Glutamatergic neuron (in vitro differentiated cells): ENCODE data around the gene STK4. TPM values are rescaled to one million over a fixed set of nuclear protein-coding genes. Genes with fewer than 3 reads are reported as not detected.

Source experiments
- DNase-seq: peaks from one replicate; pipeline ENCODE4 v3.0.0; 2022
- H3K27ac Mint-ChIP-seq: one replicate; pipeline ENCODE4 v1.8.0; 2020; ENCODE audit warnings: mild to moderate bottlenecking, mixed read lengths, inconsistent platforms; ENCODE audit not compliant: unreplicated experiment
- H3K27me3 Mint-ChIP-seq: one replicate; pipeline ENCODE4 v1.8.0; 2020; ENCODE audit warnings: mild to moderate bottlenecking, moderate library complexity, mixed read lengths, inconsistent platforms; ENCODE audit not compliant: unreplicated experiment
- H3K36me3 Mint-ChIP-seq: one replicate; pipeline ENCODE4 v1.8.0; 2020; ENCODE audit warnings: mild to moderate bottlenecking, mixed read lengths, inconsistent platforms; ENCODE audit not compliant: unreplicated experiment
- H3K4me1 Mint-ChIP-seq: one replicate; pipeline ENCODE4 v1.8.0; 2020; ENCODE audit warnings: mild to moderate bottlenecking, low read depth, mixed read lengths, inconsistent platforms; ENCODE audit not compliant: unreplicated experiment
- H3K4me3 Mint-ChIP-seq: one replicate; pipeline ENCODE4 v1.8.0; 2020; ENCODE audit warnings: mild to moderate bottlenecking, mixed read lengths, inconsistent platforms; ENCODE audit not compliant: unreplicated experiment
- H3K9me3 Mint-ChIP-seq: one replicate; pipeline ENCODE4 v1.8.0; 2020; ENCODE audit warnings: mild to moderate bottlenecking, moderate library complexity, mixed read lengths, inconsistent platforms; ENCODE audit not compliant: unreplicated experiment
- total RNA-seq: library from RNA; stranded (reverse); fragmentation: NEBNext Ultra II Directional; extraction: Animal tissue kit (Norgen Biotek cat#: 25700); gene quantifications from one replicate; pipeline ENCODE4 v1.2.1, GENCODE V29; 2021; ENCODE audit not compliant: unreplicated experiment
- TF ChIP-seq, protein P1 (sequence below): fragments of 200-600 bp; sonication (generic); IDR thresholded peaks from one replicate; pipeline ENCODE4 v1.5.0; 2021; ENCODE audit not compliant: partially characterized antibody, unreplicated experiment

Gene STK4
- total RNA-seq, 1 donor from 2014 or later = 32.6 TPM

DNA sequence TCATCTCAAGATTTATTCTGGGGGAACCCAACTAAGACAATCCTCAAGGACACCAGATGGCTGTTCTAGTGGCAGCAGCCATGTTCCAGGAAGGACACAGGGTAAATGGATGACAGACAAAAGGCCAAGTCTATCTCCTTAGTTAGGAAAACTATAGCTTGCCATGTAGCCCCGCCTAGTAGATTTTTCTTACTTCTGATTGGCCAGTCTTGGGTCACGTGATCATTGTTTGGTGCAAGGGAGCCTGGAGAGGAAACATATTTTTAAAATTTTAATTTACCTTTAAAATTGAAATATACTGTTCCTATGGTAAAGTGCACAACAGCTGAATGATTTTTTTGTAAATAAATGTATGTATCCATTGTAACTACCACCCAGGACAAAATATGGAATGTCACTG lies 139.0 kb downstream of the STK4 start:
- H3K27me3 Mint-ChIP-seq = peaks cover 8% of the 10 kb centered on the region
- TF ChIP-seq, protein P1, sequence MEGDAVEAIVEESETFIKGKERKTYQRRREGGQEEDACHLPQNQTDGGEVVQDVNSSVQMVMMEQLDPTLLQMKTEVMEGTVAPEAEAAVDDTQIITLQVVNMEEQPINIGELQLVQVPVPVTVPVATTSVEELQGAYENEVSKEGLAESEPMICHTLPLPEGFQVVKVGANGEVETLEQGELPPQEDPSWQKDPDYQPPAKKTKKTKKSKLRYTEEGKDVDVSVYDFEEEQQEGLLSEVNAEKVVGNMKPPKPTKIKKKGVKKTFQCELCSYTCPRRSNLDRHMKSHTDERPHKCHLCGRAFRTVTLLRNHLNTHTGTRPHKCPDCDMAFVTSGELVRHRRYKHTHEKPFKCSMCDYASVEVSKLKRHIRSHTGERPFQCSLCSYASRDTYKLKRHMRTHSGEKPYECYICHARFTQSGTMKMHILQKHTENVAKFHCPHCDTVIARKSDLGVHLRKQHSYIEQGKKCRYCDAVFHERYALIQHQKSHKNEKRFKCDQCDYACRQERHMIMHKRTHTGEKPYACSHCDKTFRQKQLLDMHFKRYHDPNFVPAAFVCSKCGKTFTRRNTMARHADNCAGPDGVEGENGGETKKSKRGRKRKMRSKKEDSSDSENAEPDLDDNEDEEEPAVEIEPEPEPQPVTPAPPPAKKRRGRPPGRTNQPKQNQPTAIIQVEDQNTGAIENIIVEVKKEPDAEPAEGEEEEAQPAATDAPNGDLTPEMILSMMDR = no peak
- peaks cover 3% of the 10 kb centered on the region for H3K9me3 Mint-ChIP-seq
- no peak overlapping the region for H3K4me3 Mint-ChIP-seq
- no peak overlapping the region for H3K27ac Mint-ChIP-seq
- no peak for DNase-seq
- H3K36me3 Mint-ChIP-seq = no peaks in the 10 kb centered on the region
- no peaks in the 10 kb centered on the region for H3K4me1 Mint-ChIP-seq

DNA sequence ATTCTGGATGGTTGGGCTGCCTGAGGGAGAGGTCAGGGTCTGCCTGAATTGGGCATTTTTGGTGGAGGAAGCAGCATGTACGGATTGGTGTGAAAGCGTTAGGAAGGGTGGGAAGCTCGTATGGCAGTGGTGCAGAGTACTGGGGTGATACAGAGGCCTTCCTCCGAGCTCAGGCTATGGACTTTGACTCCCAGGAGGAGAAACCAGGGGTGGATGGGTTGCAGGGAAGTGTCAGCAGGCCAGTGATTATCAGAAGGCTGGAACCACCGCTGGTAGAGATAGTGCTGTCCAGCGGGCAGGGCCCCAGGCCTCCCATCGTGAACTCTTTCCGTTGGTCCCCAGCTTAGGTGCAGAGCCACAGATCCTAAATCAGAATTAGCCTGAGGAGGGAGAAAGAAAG lies 143.3 kb downstream of the STK4 start:
- no peak overlapping the region for H3K27ac Mint-ChIP-seq
- peaks cover 2% of the 10 kb centered on the region for H3K9me3 Mint-ChIP-seq
- peaks cover 8% of the 10 kb centered on the region for H3K27me3 Mint-ChIP-seq
- no peak for DNase-seq
- H3K4me1 Mint-ChIP-seq = peaks cover 2% of the 10 kb centered on the region
- TF ChIP-seq, protein P1 = no peak
- no peaks in the 10 kb centered on the region for H3K36me3 Mint-ChIP-seq
- no peak overlapping the region for H3K4me3 Mint-ChIP-seq

DNA sequence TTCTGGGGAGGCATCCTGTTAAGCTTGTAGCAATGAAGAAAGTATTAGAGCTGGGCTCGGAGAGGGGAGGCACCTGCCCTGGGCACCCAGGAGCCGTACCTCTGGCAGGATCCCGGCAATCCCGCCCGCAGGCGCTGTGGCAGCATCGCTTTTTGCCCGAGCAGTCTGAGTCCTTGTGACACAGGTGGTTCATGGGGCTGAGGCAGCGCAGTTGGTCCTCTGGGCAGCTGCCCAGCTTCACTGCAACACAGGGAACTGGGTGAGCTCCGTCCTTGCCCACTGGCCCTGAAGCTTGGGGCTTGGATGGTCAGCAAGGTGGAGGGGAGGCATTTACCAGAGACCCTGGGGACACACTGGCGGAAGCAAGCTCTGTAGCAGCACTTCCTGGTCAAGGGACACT lies 144.0 kb downstream of the STK4 start:
- no peak for DNase-seq
- H3K36me3 Mint-ChIP-seq = no peaks in the 10 kb centered on the region
- no peak overlapping the region for H3K4me3 Mint-ChIP-seq
- TF ChIP-seq, protein P1 = no peak
- no peak overlapping the region for H3K27ac Mint-ChIP-seq
- H3K4me1 Mint-ChIP-seq = peaks cover 2% of the 10 kb centered on the region
- peaks cover 8% of the 10 kb centered on the region for H3K27me3 Mint-ChIP-seq
- no peaks in the 10 kb centered on the region for H3K9me3 Mint-ChIP-seq

DNA sequence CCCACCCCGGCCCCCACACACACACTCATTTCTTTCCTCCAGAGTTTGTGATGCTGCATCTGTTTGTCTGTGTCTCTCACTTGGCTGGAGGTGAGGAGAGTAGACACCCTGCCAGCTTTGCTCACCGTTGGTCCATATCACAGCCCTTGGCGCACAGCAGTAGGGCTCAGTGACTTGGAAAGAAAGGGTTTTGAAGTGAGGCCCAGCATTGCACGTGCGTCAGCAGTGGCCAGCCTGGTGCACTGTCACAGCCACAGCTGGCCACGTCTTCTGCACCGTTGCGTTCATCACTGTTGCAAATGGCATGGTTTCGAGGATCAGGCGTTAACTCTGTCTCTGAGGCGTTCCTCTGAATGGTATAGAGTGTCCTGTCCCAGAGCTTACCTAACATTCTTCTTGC lies 145.0 kb downstream of the STK4 start:
- no peak for DNase-seq
- Mint-ChIP-seq H3K4me1 (peaks cover 2% of the 10 kb centered on the region), H3K9me3 (no peaks in the 10 kb centered on the region), H3K36me3 (no peaks in the 10 kb centered on the region), H3K27ac (no peak overlapping the region), H3K27me3 (peaks cover 9% of the 10 kb centered on the region), H3K4me3 (no peak overlapping the region)
- TF ChIP-seq, protein P1 = no peak

DNA sequence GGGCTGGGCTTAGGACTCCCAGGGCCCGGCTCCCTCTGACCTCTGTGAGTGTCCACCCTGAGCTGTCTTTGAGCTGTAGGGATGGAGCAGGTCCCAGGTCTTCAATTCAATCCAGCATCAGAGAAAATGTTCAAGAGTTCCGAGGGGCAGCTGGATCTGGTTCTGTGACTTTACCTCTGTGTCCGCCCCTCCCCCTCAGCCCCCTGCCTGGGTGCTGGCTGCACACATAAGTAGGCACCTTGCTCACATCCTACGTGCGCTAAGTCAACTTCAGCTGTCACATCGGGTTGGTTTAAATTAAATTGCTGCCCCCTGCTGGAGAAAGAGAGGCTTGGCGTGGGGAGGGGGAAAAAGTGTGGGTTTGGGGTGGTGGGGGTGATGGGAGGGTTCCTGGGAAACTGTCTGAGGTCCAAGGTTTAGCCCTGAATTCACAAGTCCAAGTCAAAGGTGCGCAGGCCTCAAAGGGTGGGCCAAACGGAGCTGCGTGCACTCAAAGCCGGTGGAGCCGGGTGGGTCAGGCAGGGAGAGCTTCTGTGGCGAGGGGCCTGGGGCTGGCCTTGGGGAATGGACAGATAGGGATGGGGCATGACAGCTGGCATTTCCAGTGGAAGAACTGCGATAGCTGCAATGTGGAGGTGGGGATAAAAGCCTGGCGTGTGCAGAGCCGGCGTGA lies 145.6 kb downstream of the STK4 start:
- peaks cover 10% of the 10 kb centered on the region for H3K27me3 Mint-ChIP-seq
- no peak overlapping the region for H3K4me3 Mint-ChIP-seq
- no peak overlapping the region for H3K27ac Mint-ChIP-seq
- no peaks in the 10 kb centered on the region for H3K36me3 Mint-ChIP-seq
- DNase-seq = no peak
- H3K4me1 Mint-ChIP-seq = peaks cover 2% of the 10 kb centered on the region
- peaks cover 2% of the 10 kb centered on the region for H3K9me3 Mint-ChIP-seq
- TF ChIP-seq, protein P1 = peak; percentile 82
